Brain microvascular endothelial cell (primary cell): ENCODE data around the gene ATP8A2.

Experiments used
- DNase-seq: peaks from one replicate; pipeline ENCODE4 v3.0.0-alpha.2; 2020
- H3K27ac ChIP-seq: fragments of 250-450 bp; sonication (Bioruptor Pico); 2 replicates; pipeline ENCODE4 v1.5.1; 2020; ENCODE audit warnings: mild to moderate bottlenecking, moderate library complexity
- H3K27me3 ChIP-seq: fragments of 250-450 bp; sonication (Bioruptor Pico); replicated peaks from 2 replicates; pipeline ENCODE4 v1.5.1; 2020; ENCODE audit warnings: mild to moderate bottlenecking
- H3K36me3 ChIP-seq: fragments of 250-450 bp; sonication (Bioruptor Pico); replicated peaks from 2 replicates; pipeline ENCODE4 v1.5.1; 2020; ENCODE audit warnings: mild to moderate bottlenecking
- H3K4me3 ChIP-seq: 2 replicates; pipeline ENCODE4 v1.5.1; 2011; ENCODE audit warnings: low read depth, mild to moderate bottlenecking, control low read depth, low read length, moderate library complexity
- in situ Hi-C: cut with HindIII; loops from 2 replicates; pipeline ENCODE4 v1.10.0; 2017; ENCODE audit warnings: low sequenced_read_pairs, low pct_ligation_motif_present
- TF ChIP-seq, protein P1 (sequence below): IDR thresholded peaks from 2 replicates; pipeline ENCODE4 v1.5.1; 2011; ENCODE audit warnings: low read depth, mild to moderate bottlenecking, moderate library complexity, low read length, control low read depth, inconsistent platforms; ENCODE audit errors: missing control alignments

ATP8A2 gene

DNA sequence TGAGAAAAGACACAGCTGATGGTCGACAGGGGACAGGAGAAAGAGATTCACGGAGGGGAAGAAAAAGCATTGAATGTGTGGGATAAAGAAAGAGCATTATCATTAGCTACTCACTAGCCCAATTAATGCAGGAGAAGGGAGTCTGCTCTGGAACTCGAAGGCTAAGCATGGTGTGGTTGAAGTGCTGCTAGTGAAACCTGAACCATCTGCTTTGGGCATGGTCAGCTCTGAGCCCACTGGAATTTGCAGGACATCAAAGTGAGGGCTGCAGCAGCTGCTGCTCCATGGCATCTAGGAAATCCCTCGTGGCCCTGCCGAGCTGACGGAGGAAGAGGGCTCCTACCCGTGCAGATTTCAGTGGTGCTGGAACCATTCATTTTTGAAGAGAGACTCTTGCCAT is 320.3 kb downstream of the ATP8A2 start:
- Histone ChIP-seq H3K27ac (no peak overlapping the region), H3K27me3 (no peaks in the 10 kb centered on the region), H3K4me3 (no peak overlapping the region), H3K36me3 (no peaks in the 10 kb centered on the region)
- in situ Hi-C loops, result no loop called here
- TF ChIP-seq, protein P1, sequence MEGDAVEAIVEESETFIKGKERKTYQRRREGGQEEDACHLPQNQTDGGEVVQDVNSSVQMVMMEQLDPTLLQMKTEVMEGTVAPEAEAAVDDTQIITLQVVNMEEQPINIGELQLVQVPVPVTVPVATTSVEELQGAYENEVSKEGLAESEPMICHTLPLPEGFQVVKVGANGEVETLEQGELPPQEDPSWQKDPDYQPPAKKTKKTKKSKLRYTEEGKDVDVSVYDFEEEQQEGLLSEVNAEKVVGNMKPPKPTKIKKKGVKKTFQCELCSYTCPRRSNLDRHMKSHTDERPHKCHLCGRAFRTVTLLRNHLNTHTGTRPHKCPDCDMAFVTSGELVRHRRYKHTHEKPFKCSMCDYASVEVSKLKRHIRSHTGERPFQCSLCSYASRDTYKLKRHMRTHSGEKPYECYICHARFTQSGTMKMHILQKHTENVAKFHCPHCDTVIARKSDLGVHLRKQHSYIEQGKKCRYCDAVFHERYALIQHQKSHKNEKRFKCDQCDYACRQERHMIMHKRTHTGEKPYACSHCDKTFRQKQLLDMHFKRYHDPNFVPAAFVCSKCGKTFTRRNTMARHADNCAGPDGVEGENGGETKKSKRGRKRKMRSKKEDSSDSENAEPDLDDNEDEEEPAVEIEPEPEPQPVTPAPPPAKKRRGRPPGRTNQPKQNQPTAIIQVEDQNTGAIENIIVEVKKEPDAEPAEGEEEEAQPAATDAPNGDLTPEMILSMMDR, result no peak
- no peak for DNase-seq

- TF ChIP-seq, protein P1, result no peak
- Histone ChIP-seq H3K27ac (no peak overlapping the region), H3K27me3 (no peaks in the 10 kb centered on the region), H3K4me3 (no peak overlapping the region), H3K36me3 (no peaks in the 10 kb centered on the region)
- DNase-seq, result peak; percentile 9
- in situ Hi-C loops, result no loop called here
Observed at GRCh38 chr13:25699056-25699455, 327.3 kb downstream of the ATP8A2 start.

DNA sequence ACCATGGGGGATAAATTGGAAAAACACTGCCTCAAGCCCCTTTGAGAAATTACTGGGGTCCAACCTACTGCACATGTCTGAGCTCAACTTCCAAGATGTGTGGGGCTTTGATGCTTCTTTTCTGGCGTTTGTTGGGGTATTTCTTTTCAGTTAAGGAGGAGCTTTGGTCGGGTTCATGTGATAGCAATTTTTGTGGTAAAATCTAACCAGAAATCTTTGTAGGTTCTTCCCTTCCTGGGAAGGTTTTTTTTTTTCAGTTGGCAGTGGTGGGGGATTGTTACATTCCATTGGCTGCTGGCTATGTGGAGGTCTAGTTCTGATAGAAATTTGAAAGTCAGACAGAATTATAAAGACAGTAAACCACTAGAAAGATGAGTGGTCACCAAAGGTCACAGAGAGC is 327.8 kb downstream of the ATP8A2 start:
- H3K27me3 ChIP-seq, result no peaks in the 10 kb centered on the region
- no peak overlapping the region for H3K27ac ChIP-seq
- in situ Hi-C loops, result no loop called here
- no peaks in the 10 kb centered on the region for H3K36me3 ChIP-seq
- no peak overlapping the region for H3K4me3 ChIP-seq
- TF ChIP-seq, protein P1, result no peak
- DNase-seq, result no peak

- DNase-seq, result no peak
- no peaks in the 10 kb centered on the region for H3K36me3 ChIP-seq
- no peak overlapping the region for H3K4me3 ChIP-seq
- in situ Hi-C loops, result no loop called here
- no peak overlapping the region for H3K27ac ChIP-seq
- no peaks in the 10 kb centered on the region for H3K27me3 ChIP-seq
- TF ChIP-seq, protein P1, result no peak
Observed at GRCh38 chr13:25701304-25701703, 329.5 kb downstream of the ATP8A2 start.

DNA sequence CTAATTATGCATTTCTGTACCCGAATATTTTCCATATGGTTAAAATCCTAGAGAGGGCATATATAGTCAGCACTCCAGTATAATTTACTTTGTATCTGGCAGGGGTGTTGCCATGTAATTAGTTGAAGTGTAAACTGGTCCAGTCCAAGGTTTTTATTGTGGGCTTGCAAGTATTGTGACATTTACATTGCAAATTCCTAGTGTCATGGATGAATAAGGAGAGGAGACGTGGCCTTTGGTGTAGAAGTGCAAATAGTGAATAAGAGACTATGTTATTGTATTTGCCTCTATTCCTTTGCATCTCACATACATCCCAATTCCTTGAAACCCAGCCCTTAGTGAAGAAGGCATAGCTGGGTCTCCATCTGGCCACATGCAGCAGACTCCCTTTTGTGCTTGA is 330.6 kb downstream of the ATP8A2 start:
- Histone ChIP-seq H3K36me3 (no peaks in the 10 kb centered on the region), H3K27ac (no peak overlapping the region), H3K27me3 (no peaks in the 10 kb centered on the region), H3K4me3 (no peak overlapping the region)
- DNase-seq, result no peak
- TF ChIP-seq, protein P1, result no peak
- in situ Hi-C loops, result no loop called here

DNA sequence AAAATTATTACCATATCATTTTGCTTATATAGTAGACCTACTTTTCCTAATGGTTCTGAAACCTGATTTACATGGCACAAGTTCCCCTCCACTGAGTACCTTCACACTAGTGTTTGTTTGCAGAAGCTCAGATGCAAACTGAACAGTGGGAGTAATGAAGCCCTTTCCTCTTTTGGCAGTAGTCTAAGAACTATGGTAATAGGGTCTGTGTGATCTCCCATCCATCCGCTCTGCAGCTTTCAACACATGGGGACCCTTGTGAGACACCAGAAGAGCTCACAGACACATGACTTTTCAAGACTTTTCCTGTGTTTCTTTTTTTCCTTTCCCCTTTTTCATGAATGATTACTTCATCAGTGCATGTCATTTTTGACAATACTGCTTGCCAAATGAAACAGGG is 336.0 kb downstream of the ATP8A2 start:
- in situ Hi-C loops, result no loop called here

More for the DNA sequence above, 336.0 kb downstream of the ATP8A2 start:
- no peak overlapping the region for H3K27ac ChIP-seq
- TF ChIP-seq, protein P1, result no peak
- H3K27me3 ChIP-seq, result no peaks in the 10 kb centered on the region
- no peak for DNase-seq
- H3K4me3 ChIP-seq, result no peak overlapping the region
- H3K36me3 ChIP-seq, result no peaks in the 10 kb centered on the region
